ENCODE results near the gene BAZ1B. TPM values are rescaled to one million over a fixed set of nuclear protein-coding genes. Genes with fewer than 3 reads are reported as not detected.
"Not testable (repeated sequence)": the region's sequence is repeated elsewhere in the genome, so short reads cannot be mapped to it uniquely, and the experiment has no call there.

The BAZ1B gene
- total RNA-seq, 3 donors from 2014 or later, result 86.5 to 93.5 (median 93.3) TPM

GRCh38 chr7:73425356-73425983 is 96.6 kb downstream of the BAZ1B start:
- no peak overlapping the region for H3K4me3 Mint-ChIP-seq
- no peaks in the 10 kb centered on the region for H3K36me3 Mint-ChIP-seq (ENCODE audit: insufficient read depth)

GRCh38 chr7:73424489-73424885 is 97.6 kb downstream of the BAZ1B start:
- ATAC-seq, result no peak
- Mint-ChIP-seq H3K4me1 (ENCODE audit: low read depth) (peaks cover 1% of the 10 kb centered on the region), H3K4me3 (no peak overlapping the region), H3K36me3 (ENCODE audit: insufficient read depth) (no peaks in the 10 kb centered on the region), H3K9me3 (no peaks in the 10 kb centered on the region), H3K27me3 (ENCODE audit: low read depth) (peaks cover 7% of the 10 kb centered on the region)
- DNase-seq, result no peak

More at GRCh38 chr7:73425356-73425983, 96.6 kb downstream of the BAZ1B start:
- H3K27me3 Mint-ChIP-seq (ENCODE audit: low read depth), result peaks cover 10% of the 10 kb centered on the region
- ATAC-seq (no peak), DNase-seq (no peak)
- H3K9me3 Mint-ChIP-seq, result no peaks in the 10 kb centered on the region
- H3K4me1 Mint-ChIP-seq (ENCODE audit: low read depth), result peaks cover 4% of the 10 kb centered on the region

- Mint-ChIP-seq H3K27me3 (ENCODE audit: low read depth) (peaks cover 7% of the 10 kb centered on the region), H3K9me3 (no peaks in the 10 kb centered on the region), H3K4me1 (ENCODE audit: low read depth) (peaks cover 1% of the 10 kb centered on the region), H3K36me3 (ENCODE audit: insufficient read depth) (no peaks in the 10 kb centered on the region), H3K4me3 (no peak overlapping the region)
- DNase-seq (no peak), ATAC-seq (no peak)
These were observed 98.3 kb downstream of the BAZ1B start for GRCh38 chr7:73423519-73424488.

GRCh38 chr7:73420610-73421009 is 101.5 kb downstream of the BAZ1B start:
- H3K4me1 Mint-ChIP-seq (ENCODE audit: low read depth); H3K36me3 Mint-ChIP-seq (ENCODE audit: insufficient read depth); ATAC-seq; H3K4me3 Mint-ChIP-seq; DNase-seq; H3K9me3 Mint-ChIP-seq; H3K27me3 Mint-ChIP-seq (ENCODE audit: low read depth): not testable (repeated sequence)

GRCh38 chr7:73420016-73420415 is 102.1 kb downstream of the BAZ1B start:
- not testable (repeated sequence) for H3K9me3 Mint-ChIP-seq; ATAC-seq; DNase-seq; H3K4me1 Mint-ChIP-seq (ENCODE audit: low read depth); H3K36me3 Mint-ChIP-seq (ENCODE audit: insufficient read depth); H3K27me3 Mint-ChIP-seq (ENCODE audit: low read depth); H3K4me3 Mint-ChIP-seq

- ATAC-seq (no peak), DNase-seq (no peak)
- Mint-ChIP-seq H3K27me3 (ENCODE audit: low read depth) (peaks cover under 1% of the 10 kb centered on the region), H3K4me1 (ENCODE audit: low read depth) (peaks cover 1% of the 10 kb centered on the region), H3K9me3 (no peaks in the 10 kb centered on the region), H3K36me3 (ENCODE audit: insufficient read depth) (no peaks in the 10 kb centered on the region), H3K4me3 (no peak overlapping the region)
These were observed 103.9 kb downstream of the BAZ1B start for GRCh38 chr7:73418113-73418703.

GRCh38 chr7:73410541-73411131 is 111.5 kb downstream of the BAZ1B start:
- H3K36me3 Mint-ChIP-seq (ENCODE audit: insufficient read depth); ATAC-seq; H3K4me1 Mint-ChIP-seq (ENCODE audit: low read depth); DNase-seq; H3K9me3 Mint-ChIP-seq; H3K4me3 Mint-ChIP-seq; H3K27me3 Mint-ChIP-seq (ENCODE audit: low read depth): not testable (repeated sequence)

- peak in 1 of 2 donors; percentile 14 for ATAC-seq
- not testable (repeated sequence) for H3K27me3 Mint-ChIP-seq (ENCODE audit: low read depth); H3K4me3 Mint-ChIP-seq; H3K4me1 Mint-ChIP-seq (ENCODE audit: low read depth); DNase-seq; H3K9me3 Mint-ChIP-seq; H3K36me3 Mint-ChIP-seq (ENCODE audit: insufficient read depth)
These were observed 117.2 kb downstream of the BAZ1B start for GRCh38 chr7:73404860-73405259.

GRCh38 chr7:73399185-73400050 is 122.7 kb downstream of the BAZ1B start:
- H3K36me3 Mint-ChIP-seq (ENCODE audit: insufficient read depth); H3K4me1 Mint-ChIP-seq (ENCODE audit: low read depth); H3K9me3 Mint-ChIP-seq: not testable (repeated sequence)
- Mint-ChIP-seq H3K27me3 (ENCODE audit: low read depth) (peaks cover 13% of the 10 kb centered on the region), H3K4me3 (peak overlapping the region; percentile 33)
- ATAC-seq (peak; percentile 52 to 84), DNase-seq (peak; percentile 48)

GRCh38 chr7:73397521-73398281 is 124.4 kb downstream of the BAZ1B start:
- H3K4me3 Mint-ChIP-seq, result no peak overlapping the region
- H3K27me3 Mint-ChIP-seq (ENCODE audit: low read depth), result peaks cover 17% of the 10 kb centered on the region
- H3K9me3 Mint-ChIP-seq, result no peaks in the 10 kb centered on the region
- H3K36me3 Mint-ChIP-seq (ENCODE audit: insufficient read depth), result no peaks in the 10 kb centered on the region
- DNase-seq, result no peak
- no peak for ATAC-seq
- H3K4me1 Mint-ChIP-seq (ENCODE audit: low read depth), result no peaks in the 10 kb centered on the region

GRCh38 chr7:73395538-73396503 is 126.3 kb downstream of the BAZ1B start:
- no peaks in the 10 kb centered on the region for H3K4me1 Mint-ChIP-seq (ENCODE audit: low read depth)
- H3K4me3 Mint-ChIP-seq, result no peak overlapping the region
- ATAC-seq (no peak), DNase-seq (no peak)
- H3K36me3 Mint-ChIP-seq (ENCODE audit: insufficient read depth), result no peaks in the 10 kb centered on the region
- H3K27me3 Mint-ChIP-seq (ENCODE audit: low read depth), result peaks cover 17% of the 10 kb centered on the region
- H3K9me3 Mint-ChIP-seq, result no peaks in the 10 kb centered on the region

GRCh38 chr7:73394422-73394821 is 127.7 kb downstream of the BAZ1B start:
- Mint-ChIP-seq H3K4me1 (ENCODE audit: low read depth) (no peaks in the 10 kb centered on the region), H3K36me3 (ENCODE audit: insufficient read depth) (no peaks in the 10 kb centered on the region), H3K4me3 (no peak overlapping the region), H3K27me3 (ENCODE audit: low read depth) (peaks cover 17% of the 10 kb centered on the region), H3K9me3 (no peaks in the 10 kb centered on the region)
- no peak for DNase-seq
- no peak for ATAC-seq

All from activated T-cell treated with anti-CD3 and anti-CD28 coated beads, Interleukin-2, amount 50 U/mL, for 4 hours (primary cell).